Sigmoid colon (tissue), 7 donors: ENCODE results near the gene STK32A. TPM values are rescaled to one million over a fixed set of nuclear protein-coding genes. Genes with fewer than 3 reads are reported as not detected.

ENCODE experiments used
- DNase-seq: peaks from one replicate; pipeline ENCODE4 v3.0.0-alpha.2; 2019
- H3K27ac ChIP-seq, 4 donors: fragments of 200-600 bp; sonication (generic); one replicate each; pipeline ENCODE4 v1.5.1; 2016 to 2019; ENCODE audit warnings: mild to moderate bottlenecking in 1 of 4
- H3K27me3 ChIP-seq, 3 donors: fragments of 200-600 bp; sonication (generic); one replicate each; pipeline ENCODE4 v1.5.1; 2019; ENCODE audit warnings: mild to moderate bottlenecking in 1 of 3
- H3K36me3 ChIP-seq, 4 donors: fragments of 200-600 bp; sonication (generic); one replicate each; pipeline ENCODE4 v1.5.1; 2016 to 2019
- H3K4me1 ChIP-seq, 4 donors: fragments of 200-600 bp; sonication (generic); one replicate each; pipeline ENCODE4 v1.5.1; 2017 to 2019
- H3K4me3 ChIP-seq, 4 donors: fragments of 200-600 bp; sonication (generic); one replicate each; pipeline ENCODE4 v1.5.1; 2017 to 2019; ENCODE audit warnings: mild to moderate bottlenecking in 2 of 4, moderate library complexity in 1 of 4
- H3K9me3 ChIP-seq, 4 donors: fragments of 200-600 bp in 3 of 4; sonication (generic) in 3 of 4; one replicate each; pipeline versions ENCODE4 v1.5.1 to v1.6.1; 2013 to 2019
- EP300 ChIP-seq, 4 donors: sonication (generic); formaldehyde crosslinking; IDR thresholded peaks; one replicate each; pipeline ENCODE4 v1.6.1; 2017; ENCODE audit warnings: antibody characterized with exemption in 4 of 4
- POLR2A ChIP-seq, 2 donors: fragments of 450-650 bp; IDR thresholded peaks; one replicate each; pipeline ENCODE4 v1.6.1; 2016; ENCODE audit warnings: antibody characterized with exemption in 2 of 2, mild to moderate bottlenecking in 2 of 2, moderate library complexity in 2 of 2
- POLR2AphosphoS5 ChIP-seq, 4 donors: sonication (generic); formaldehyde crosslinking; IDR thresholded peaks; one replicate each; pipeline ENCODE4 v1.6.1; 2017; ENCODE audit warnings: antibody characterized with exemption in 4 of 4
- WGBS, 2 donors: extraction: QIAGEN DNeasy Blood & Tissue Kit; methylation state at CpG; one replicate each; pipeline ENCODE4 v1.1.7; 2013; 5-methylcytosine and 5-hydroxymethylcytosine counted together
- intact Hi-C: fragments of 100-400 bp; cut with DNase I; formaldehyde crosslinking; loops from one replicate; pipeline ENCODE4 v1.15.1; 2023
- polyA plus RNA-seq, 3 donors: library from polyadenylated mRNA; stranded (reverse); fragments of 200-250 nt; gene quantifications; one replicate each; pipeline ENCODE4 v1.2.3, GENCODE V29; 2013
- total RNA-seq, 4 donors: library from RNA; depleted of rRNA; stranded (reverse); fragments of >200 nt; gene quantifications; one replicate each; pipeline ENCODE4 v1.1.0, GENCODE V29; 2016
- TF ChIP-seq, protein P1 (sequence below), 4 experiments: fragments of 450-650 bp in 3 of 4; fragments of 200-600 bp in 1 of 4; IDR thresholded peaks; one replicate each; pipeline ENCODE4 v1.5.1; 2016 to 2019; ENCODE audit warnings: antibody characterized with exemption in 4 of 4, mild to moderate bottlenecking in 3 of 4, moderate library complexity in 2 of 4
- donor health status: healthy with polysubstance abuse.
- donor health status: Bipolar disorder and iron deficiency.
- donor health status: healthy.

Gene STK32A
- total and polyA plus RNA-seq, 7 donors, result under 0.01 to 9.1 (median 4.5) TPM; not detected in 1

DNA sequence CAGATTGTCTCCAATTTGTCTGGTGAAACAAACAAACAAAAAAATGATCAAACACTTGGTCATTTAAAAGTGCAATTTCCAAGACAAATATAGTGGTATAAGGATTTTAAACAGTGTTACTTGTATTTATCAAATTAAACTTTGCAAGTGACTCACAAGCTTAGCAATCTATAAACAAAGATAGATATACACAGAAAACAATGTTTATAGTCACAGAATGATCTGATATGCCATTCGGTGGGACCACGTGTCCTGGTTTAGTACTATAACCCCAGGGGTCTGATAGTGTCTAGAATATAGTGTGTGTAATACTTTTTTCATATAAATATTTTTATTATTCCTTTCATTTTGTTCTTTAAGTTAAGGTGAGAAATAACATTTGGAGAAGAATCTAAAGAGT is 183.8 kb downstream of the STK32A start:
- H3K36me3 ChIP-seq, result peaks cover 2 to 27% (median 15%) of the 10 kb centered on the region in 4 donors
- H3K27me3 ChIP-seq, result no peaks in the 10 kb centered on the region
- DNase-seq, result no peak
- H3K27ac ChIP-seq, result peak overlapping the region; percentile 68 to 94 (median 89)
- TF ChIP-seq, protein P1, sequence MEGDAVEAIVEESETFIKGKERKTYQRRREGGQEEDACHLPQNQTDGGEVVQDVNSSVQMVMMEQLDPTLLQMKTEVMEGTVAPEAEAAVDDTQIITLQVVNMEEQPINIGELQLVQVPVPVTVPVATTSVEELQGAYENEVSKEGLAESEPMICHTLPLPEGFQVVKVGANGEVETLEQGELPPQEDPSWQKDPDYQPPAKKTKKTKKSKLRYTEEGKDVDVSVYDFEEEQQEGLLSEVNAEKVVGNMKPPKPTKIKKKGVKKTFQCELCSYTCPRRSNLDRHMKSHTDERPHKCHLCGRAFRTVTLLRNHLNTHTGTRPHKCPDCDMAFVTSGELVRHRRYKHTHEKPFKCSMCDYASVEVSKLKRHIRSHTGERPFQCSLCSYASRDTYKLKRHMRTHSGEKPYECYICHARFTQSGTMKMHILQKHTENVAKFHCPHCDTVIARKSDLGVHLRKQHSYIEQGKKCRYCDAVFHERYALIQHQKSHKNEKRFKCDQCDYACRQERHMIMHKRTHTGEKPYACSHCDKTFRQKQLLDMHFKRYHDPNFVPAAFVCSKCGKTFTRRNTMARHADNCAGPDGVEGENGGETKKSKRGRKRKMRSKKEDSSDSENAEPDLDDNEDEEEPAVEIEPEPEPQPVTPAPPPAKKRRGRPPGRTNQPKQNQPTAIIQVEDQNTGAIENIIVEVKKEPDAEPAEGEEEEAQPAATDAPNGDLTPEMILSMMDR (IDR thresholded peaks at IDR 0.05), result no peak
- TF ChIP-seq POLR2AphosphoS5 (IDR thresholded peaks at IDR 0.05), result no peak
- no peak for TF ChIP-seq EP300 (IDR thresholded peaks at IDR 0.05)
- no peak for TF ChIP-seq POLR2A (IDR thresholded peaks at IDR 0.05)
- no peaks in the 10 kb centered on the region for H3K9me3 ChIP-seq
- H3K4me3 ChIP-seq, result no peak overlapping the region
- WGBS, 2 donors, result 65 to 82% methylated on average over 2 of the region's 2 CpGs
- H3K4me1 ChIP-seq, result peaks cover 0 to 70% (median 61%) of the 10 kb centered on the region in 4 donors
- intact Hi-C loops, result no loop called here

DNA sequence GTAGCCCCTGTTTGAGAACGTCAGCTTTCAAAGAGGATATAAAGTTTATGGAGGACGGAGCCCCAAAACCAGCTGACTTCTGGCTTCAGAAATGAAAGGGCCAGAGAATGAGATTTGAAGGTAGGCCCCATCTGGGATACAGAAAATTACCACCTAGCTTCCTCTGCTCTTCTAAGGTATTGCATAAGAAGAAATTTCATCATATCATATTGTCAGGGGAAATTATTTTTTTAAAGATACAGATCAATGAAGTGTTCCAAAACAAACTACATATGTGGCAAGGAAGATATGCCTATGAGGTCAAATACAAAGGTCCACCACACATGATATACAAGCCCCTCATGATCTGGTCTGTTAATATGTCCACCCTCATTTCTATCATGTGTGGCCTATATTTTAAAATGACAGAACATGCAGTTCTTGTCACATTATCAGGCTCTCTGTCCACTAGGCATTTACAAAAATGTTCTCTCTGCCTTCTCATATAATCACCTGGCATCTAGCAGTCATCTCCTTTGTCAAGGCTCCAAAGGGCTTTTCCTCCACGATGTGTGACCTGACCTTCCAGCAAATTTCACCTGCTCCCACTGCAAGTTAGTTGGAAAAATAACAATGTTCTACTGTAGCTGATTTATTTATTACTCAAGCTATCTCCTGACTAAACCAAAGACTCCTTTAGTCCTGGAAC is 192.0 kb downstream of the STK32A start:
- Histone ChIP-seq H3K27ac (peak overlapping the region; percentile 10 to 78 (median 74)), H3K9me3 (no peaks in the 10 kb centered on the region), H3K4me1 (peaks cover 0 to 59% (median 58%) of the 10 kb centered on the region in 4 donors), H3K4me3 (no peak overlapping the region), H3K27me3 (no peaks in the 10 kb centered on the region), H3K36me3 (peaks cover 0 to 17% (median 4%) of the 10 kb centered on the region in 4 donors)
- TF ChIP-seq POLR2A (IDR thresholded peaks at IDR 0.05), result no peak
- TF ChIP-seq POLR2AphosphoS5 (IDR thresholded peaks at IDR 0.05), result no peak
- no peak for TF ChIP-seq EP300 (IDR thresholded peaks at IDR 0.05)
- TF ChIP-seq, protein P1 (IDR thresholded peaks at IDR 0.05), result no peak
- intact Hi-C loops, result no loop called here
- no peak for DNase-seq
- 64 to 80% methylated on average over 3 of the region's 3 CpGs for WGBS, 2 donors

DNA sequence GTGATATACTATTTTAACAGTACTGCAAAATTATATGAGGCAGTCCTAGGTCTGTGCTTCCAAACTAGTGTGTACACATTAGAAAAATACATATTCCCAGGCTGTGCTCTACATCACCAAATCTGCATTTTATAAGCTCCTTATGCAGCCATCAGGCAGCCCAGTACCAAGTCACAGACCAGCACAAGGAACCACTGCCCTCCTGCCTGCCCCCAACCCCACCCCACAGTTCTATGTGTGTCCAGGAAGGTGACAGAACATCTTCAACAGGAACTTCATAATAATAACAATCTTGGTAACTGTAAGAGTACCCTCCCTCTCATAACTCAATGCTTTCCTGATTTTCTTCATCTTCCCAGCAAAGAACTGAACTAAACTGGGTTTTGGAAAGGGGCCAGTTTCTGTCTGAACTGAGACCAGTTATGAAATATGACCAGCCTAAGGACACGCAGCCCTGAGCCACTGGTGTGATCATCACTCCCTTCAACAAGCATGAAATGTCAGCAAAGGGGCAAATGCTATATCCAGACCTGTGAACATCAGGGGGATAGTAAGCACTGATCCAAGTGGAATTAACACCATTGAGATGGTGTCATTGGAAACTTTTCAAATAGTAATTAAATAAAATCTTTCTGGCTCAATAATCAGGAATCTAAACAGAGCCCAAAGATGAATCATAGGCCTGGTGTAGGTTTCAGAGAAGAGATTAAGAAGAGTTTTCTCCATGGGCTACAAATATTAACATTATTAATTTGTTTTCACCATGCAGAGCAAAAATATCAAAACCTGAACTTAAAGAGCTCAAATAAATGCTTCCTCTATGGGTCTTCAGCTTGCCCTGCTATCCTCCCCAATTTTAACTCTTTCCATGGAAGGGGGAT is 192.9 kb downstream of the STK32A start:
- TF ChIP-seq POLR2AphosphoS5 (IDR thresholded peaks at IDR 0.05) (peak in 1 of 4 donors; percentile 21), POLR2A (IDR thresholded peaks at IDR 0.05) (no peak)
- WGBS, 2 donors, result 59 to 81% methylated on average over 1 of the region's 1 CpG
- H3K36me3 ChIP-seq, result peaks cover 0 to 17% (median 4%) of the 10 kb centered on the region in 4 donors
- DNase-seq, result no peak
- H3K4me1 ChIP-seq, result peaks cover 0 to 69% (median 68%) of the 10 kb centered on the region in 4 donors
- no peaks in the 10 kb centered on the region for H3K9me3 ChIP-seq
- peak overlapping the region; percentile 10 to 78 (median 74) for H3K27ac ChIP-seq
- intact Hi-C loops, result no loop called here
- no peaks in the 10 kb centered on the region for H3K27me3 ChIP-seq
- no peak overlapping the region for H3K4me3 ChIP-seq

DNA sequence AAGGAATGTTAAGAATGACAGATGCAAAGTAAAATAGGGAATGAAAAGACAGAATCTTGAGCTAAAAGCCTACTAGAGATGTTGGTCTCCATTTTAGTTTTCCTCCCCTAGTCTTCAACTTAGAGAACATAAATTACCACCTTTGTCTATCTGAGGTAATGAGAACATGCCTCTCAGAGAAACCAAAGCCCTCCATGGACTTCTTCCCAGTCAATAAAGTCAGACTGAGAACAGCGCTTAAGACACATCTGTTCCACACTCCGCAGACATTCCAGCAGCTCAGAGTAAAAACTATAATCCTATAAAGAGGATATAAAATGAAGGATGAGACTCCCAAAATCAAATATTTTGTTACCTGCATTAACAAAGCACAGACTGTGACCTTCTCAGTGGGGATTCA is 195.8 kb downstream of the STK32A start:
- H3K4me3 ChIP-seq, result no peak overlapping the region
- H3K36me3 ChIP-seq, result no peaks in the 10 kb centered on the region
- intact Hi-C loops, result no loop called here
- DNase-seq, result no peak
- 82 to 90% methylated on average over 2 of the region's 2 CpGs for WGBS, 2 donors
- H3K27me3 ChIP-seq, result no peaks in the 10 kb centered on the region
- TF ChIP-seq POLR2AphosphoS5 (IDR thresholded peaks at IDR 0.05) (no peak), EP300 (IDR thresholded peaks at IDR 0.05) (no peak), POLR2A (IDR thresholded peaks at IDR 0.05) (no peak)
- TF ChIP-seq, protein P1 (IDR thresholded peaks at IDR 0.05), result no peak
- peak overlapping the region; percentile 61 to 78 (median 74) for H3K27ac ChIP-seq
- peaks cover 0 to 98% (median 92%) of the 10 kb centered on the region in 4 donors for H3K4me1 ChIP-seq
- H3K9me3 ChIP-seq, result no peaks in the 10 kb centered on the region

DNA sequence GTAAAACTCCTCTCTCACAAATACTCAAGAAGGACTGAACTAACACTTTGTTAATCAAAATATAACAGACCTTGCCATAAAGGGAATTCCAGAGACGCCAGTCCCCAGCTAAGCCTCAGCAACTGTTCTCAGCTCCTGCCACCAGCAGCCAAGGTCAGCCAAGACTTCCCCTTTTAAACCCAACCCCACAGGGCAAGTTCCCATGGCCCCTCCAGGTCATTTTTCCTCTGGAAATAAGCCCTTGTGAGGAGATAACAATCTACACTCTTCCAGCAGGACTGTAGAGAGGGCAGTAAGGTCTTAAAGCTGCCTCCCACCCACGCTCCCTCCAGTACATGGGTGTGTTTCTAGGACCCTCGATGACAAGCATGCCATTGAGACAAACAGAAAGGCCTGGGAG is 196.8 kb downstream of the STK32A start:
- H3K9me3 ChIP-seq, result no peaks in the 10 kb centered on the region
- DNase-seq, result no peak
- peak overlapping the region; percentile 61 to 78 (median 74) for H3K27ac ChIP-seq
- intact Hi-C loops, result no loop called here
- H3K4me3 ChIP-seq, result no peak overlapping the region
- WGBS, 2 donors, result 78 to 87% methylated on average over 3 of the region's 3 CpGs
- H3K4me1 ChIP-seq, result peaks cover 0 to 98% (median 94%) of the 10 kb centered on the region in 4 donors
- no peaks in the 10 kb centered on the region for H3K36me3 ChIP-seq
- no peak for TF ChIP-seq POLR2AphosphoS5 (IDR thresholded peaks at IDR 0.05)
- TF ChIP-seq, protein P1 (IDR thresholded peaks at IDR 0.05), result no peak
- no peak for TF ChIP-seq POLR2A (IDR thresholded peaks at IDR 0.05)
- no peak for TF ChIP-seq EP300 (IDR thresholded peaks at IDR 0.05)
- H3K27me3 ChIP-seq, result no peaks in the 10 kb centered on the region
